ENCODE results near the gene BBIP1.

- no peak for TF ChIP-seq ELF4 (IDR thresholded peaks at IDR 0.05)
- TF ChIP-seq, protein P1, sequence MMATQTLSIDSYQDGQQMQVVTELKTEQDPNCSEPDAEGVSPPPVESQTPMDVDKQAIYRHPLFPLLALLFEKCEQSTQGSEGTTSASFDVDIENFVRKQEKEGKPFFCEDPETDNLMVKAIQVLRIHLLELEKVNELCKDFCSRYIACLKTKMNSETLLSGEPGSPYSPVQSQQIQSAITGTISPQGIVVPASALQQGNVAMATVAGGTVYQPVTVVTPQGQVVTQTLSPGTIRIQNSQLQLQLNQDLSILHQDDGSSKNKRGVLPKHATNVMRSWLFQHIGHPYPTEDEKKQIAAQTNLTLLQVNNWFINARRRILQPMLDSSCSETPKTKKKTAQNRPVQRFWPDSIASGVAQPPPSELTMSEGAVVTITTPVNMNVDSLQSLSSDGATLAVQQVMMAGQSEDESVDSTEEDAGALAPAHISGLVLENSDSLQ (IDR thresholded peaks at IDR 0.05), result no peak
- no peak for TF ChIP-seq SP1 (IDR thresholded peaks at IDR 0.05)
- no peak for TF ChIP-seq NFRKB (IDR thresholded peaks at IDR 0.05)
- TF ChIP-seq FOXM1 (IDR thresholded peaks at IDR 0.05; ENCODE audit: borderline replicate concordance), result no peak
- TF ChIP-seq SUZ12 (IDR thresholded peaks at IDR 0.05), result no peak
- no peak for TF ChIP-seq TARDBP (IDR thresholded peaks at IDR 0.05)
Observed at GRCh38 chr10:110880012-110880411, 39.0 kb downstream of the BBIP1 start.

Measured in HEK293T (cell line).